GM23338 (cell line): ENCODE measurements around the gene DNAJB8. TPM values are rescaled to one million over a fixed set of nuclear protein-coding genes. Genes with fewer than 3 reads are reported as not detected.

Experiments used
- ATAC-seq: fragments of 200-7000 bp; cut with Tn5 transposase; 3 replicates; pipeline ENCODE4 v1.9.1; 2020
- DNase-seq: peaks from one replicate; pipeline ENCODE4 v3.0.0-alpha.2; 2015; ENCODE audit warnings: low spot score
- H2AFZ ChIP-seq: fragments of 200-600 bp; sonication (generic); 2 replicates; pipeline ENCODE4 v1.8.0; 2016; ENCODE audit warnings: antibody characterized with exemption, mild to moderate bottlenecking, moderate library complexity
- H3F3A ChIP-seq: fragments of 200-600 bp; sonication (generic); replicated peaks from 2 replicates; pipeline ENCODE4 v1.8.0; 2017; ENCODE audit warnings: antibody characterized with exemption, mixed run types, low read depth
- H3K27ac ChIP-seq: fragments of 200-600 bp; sonication (generic); 2 replicates; pipeline ENCODE4 v1.6.1; 2016; ENCODE audit warnings: low read depth
- H3K27me3 ChIP-seq: fragments of 200-600 bp; sonication (generic); 2 replicates; pipeline ENCODE4 v1.8.0; 2016; ENCODE audit warnings: mild to moderate bottlenecking, mixed run types, moderate library complexity; ENCODE audit not compliant: insufficient read depth
- H3K36me3 ChIP-seq: fragments of 200-600 bp; sonication (generic); 2 replicates; pipeline ENCODE4 v1.8.0; 2016; ENCODE audit warnings: mild to moderate bottlenecking; ENCODE audit not compliant: insufficient read depth
- H3K4me1 ChIP-seq: fragments of 200-600 bp; sonication (generic); 2 replicates; pipeline ENCODE4 v1.8.0; 2016; ENCODE audit warnings: mild to moderate bottlenecking, moderate library complexity; ENCODE audit not compliant: insufficient read depth
- H3K4me2 ChIP-seq: fragments of 200-600 bp; sonication (generic); 2 replicates; pipeline ENCODE4 v1.7.1; 2017; ENCODE audit warnings: mixed run types
- H3K4me3 ChIP-seq: fragments of 200-600 bp; sonication (generic); 2 replicates; pipeline ENCODE4 v1.6.1; 2016; ENCODE audit warnings: mixed run types
- H3K79me2 ChIP-seq: fragments of 200-600 bp; sonication (generic); replicated peaks from 2 replicates; pipeline ENCODE4 v1.8.0; 2017; ENCODE audit warnings: mild to moderate bottlenecking; ENCODE audit not compliant: insufficient read depth
- H3K9me2 ChIP-seq: fragments of 200-600 bp; sonication (generic); 2 replicates; pipeline ENCODE4 v1.8.0; 2017; ENCODE audit not compliant: insufficient read depth
- H4K20me1 ChIP-seq: fragments of 200-600 bp; sonication (generic); replicated peaks from 2 replicates; pipeline ENCODE4 v1.8.0; 2017; ENCODE audit warnings: mild to moderate bottlenecking; ENCODE audit not compliant: insufficient read depth
- H3K27ac Mint-ChIP-seq: 2 replicates; pipeline ENCODE4 v1.8.0; 2020; ENCODE audit warnings: inconsistent platforms, mild to moderate bottlenecking, moderate library complexity, mixed read lengths
- H3K27me3 Mint-ChIP-seq: 3 replicates; pipeline ENCODE4 v1.8.0; 2022; ENCODE audit warnings: low read depth, mild to moderate bottlenecking, moderate library complexity, mixed read lengths, inconsistent platforms; ENCODE audit not compliant: insufficient read depth, poor library complexity
- H3K36me3 Mint-ChIP-seq: 3 replicates; pipeline ENCODE4 v1.8.0; 2021; ENCODE audit warnings: low read depth, mild to moderate bottlenecking, inconsistent platforms, moderate library complexity, mixed read lengths
- H3K4me1 Mint-ChIP-seq: 3 replicates; pipeline ENCODE4 v1.8.0; 2020; ENCODE audit warnings: mild to moderate bottlenecking, inconsistent platforms, mixed read lengths
- H3K4me3 Mint-ChIP-seq: 3 replicates; pipeline ENCODE4 v1.8.0; 2021; ENCODE audit warnings: moderate library complexity, mild to moderate bottlenecking, inconsistent platforms, mixed read lengths
- H3K9me3 Mint-ChIP-seq: 3 replicates; pipeline ENCODE4 v1.8.0; 2020; ENCODE audit warnings: moderate library complexity, mild to moderate bottlenecking, inconsistent platforms, mixed read lengths
- CREB1 ChIP-seq: fragments of 250-450 bp; sonication (Bioruptor Pico); IDR thresholded peaks from 2 replicates; pipeline ENCODE4 v1.5.0; 2020; ENCODE audit warnings: low read depth, mild to moderate bottlenecking, moderate library complexity
- CTCF ChIP-seq, 2 experiments: fragments of 200-600 bp in 1 of 2; sonication (generic) in 1 of 2; conservative IDR thresholded peaks; 2 replicates each; pipeline versions ENCODE4 v1.5.1 to v1.6.1; 2016 to 2017; ENCODE audit warnings: antibody characterized with exemption in 2 of 2, low read depth in 2 of 2, mild to moderate bottlenecking in 2 of 2, moderate library complexity in 1 of 2
- ETS1 ChIP-seq: IDR thresholded peaks from 2 replicates; pipeline ENCODE4 v1.6.1; 2016; ENCODE audit warnings: antibody characterized with exemption
- EZH2 ChIP-seq: fragments of 200-600 bp; sonication (generic); IDR thresholded peaks from one replicate; pipeline ENCODE4 v1.8.0; 2017; ENCODE audit warnings: antibody characterized with exemption, mild to moderate bottlenecking, low read depth; ENCODE audit not compliant: unreplicated experiment
- EZH2phosphoT487 ChIP-seq: fragments of 200-600 bp; sonication (generic); IDR thresholded peaks from one replicate; pipeline ENCODE4 v1.8.1; 2018; ENCODE audit warnings: antibody characterized with exemption; ENCODE audit not compliant: unreplicated experiment
- JUNB ChIP-seq: IDR thresholded peaks from one replicate; pipeline ENCODE4 v1.6.1; 2016; ENCODE audit warnings: antibody characterized with exemption; ENCODE audit not compliant: unreplicated experiment
- NANOG ChIP-seq: IDR thresholded peaks from 2 replicates; pipeline ENCODE4 v1.6.1; 2016; ENCODE audit warnings: antibody characterized with exemption, borderline replicate concordance
- POLR2AphosphoS5 ChIP-seq: IDR thresholded peaks from 2 replicates; pipeline ENCODE4 v1.6.1; 2016; ENCODE audit warnings: antibody characterized with exemption, low read depth
- REST ChIP-seq: IDR thresholded peaks from one replicate; pipeline ENCODE4 v1.6.1; 2018; ENCODE audit warnings: antibody characterized with exemption; ENCODE audit not compliant: unreplicated experiment
- STAT1 ChIP-seq: IDR thresholded peaks from one replicate; pipeline ENCODE4 v1.6.1; 2016; ENCODE audit warnings: antibody characterized with exemption; ENCODE audit not compliant: unreplicated experiment
- ZNF114 ChIP-seq: fragments of 250-450 bp; sonication (Bioruptor Pico); IDR thresholded peaks from 2 replicates; pipeline ENCODE4 v1.5.0; 2020; ENCODE audit warnings: mild to moderate bottlenecking, moderate library complexity
- ZNF331 ChIP-seq: fragments of 250-450 bp; sonication (Bioruptor Pico); IDR thresholded peaks from 2 replicates; pipeline ENCODE4 v1.5.0; 2020; ENCODE audit warnings: low read depth, mild to moderate bottlenecking, moderate library complexity
- polyA plus RNA-seq: library from polyadenylated mRNA; unstranded; fragments of >200 nt; fragmentation: Nextera tagmentation; extraction: Ambion mirVana; gene quantifications from 2 replicates; pipeline ENCODE4 v1.2.1, GENCODE V29; 2016
- total RNA-seq: library from RNA; depleted of rRNA; stranded (reverse); fragments of >200 nt; shearing (Covaris generic); gene quantifications from 2 replicates; pipeline ENCODE4 v1.2.3, GENCODE V29; 2014
- TF ChIP-seq, protein P1 (sequence below): fragments of 250-450 bp; sonication (Bioruptor Pico); IDR thresholded peaks from 2 replicates; pipeline ENCODE4 v1.5.0; 2020; ENCODE audit warnings: mild to moderate bottlenecking, moderate library complexity

DNAJB8 gene
- total and polyA plus RNA-seq, 2 experiments from 2014 or later = not detected

DNA sequence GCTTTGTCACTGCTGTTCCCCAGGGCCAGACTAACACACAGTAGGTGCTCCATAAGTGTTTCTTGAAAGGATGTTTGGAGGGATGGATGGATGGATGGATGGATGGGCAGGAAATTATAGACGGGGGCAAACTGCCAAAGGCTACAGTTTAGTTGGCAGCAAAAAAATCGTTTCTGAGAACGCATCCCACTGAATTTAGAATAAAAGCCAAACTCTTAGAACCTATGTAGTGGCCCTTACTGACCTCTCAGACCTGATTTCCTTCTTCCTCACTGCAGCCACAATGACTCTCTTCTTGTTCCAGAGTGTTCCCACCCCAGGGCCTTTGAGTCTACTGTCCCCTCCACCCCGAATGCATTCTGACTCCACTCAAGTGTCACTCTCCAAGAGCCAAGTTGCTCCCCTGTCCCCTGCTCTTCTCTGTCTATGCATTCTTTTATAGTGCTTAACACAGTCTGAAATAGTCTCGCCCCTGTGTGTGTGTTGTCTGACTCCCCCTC is 31.5 kb upstream of the DNAJB8 start:
- peaks cover 4% of the 10 kb centered on the region; the same call in 1 of the 3 replicates for H3K36me3 Mint-ChIP-seq
- peak overlapping the region; percentile 44; the same call in 2 of the 3 replicates for H3K4me3 Mint-ChIP-seq
- peaks cover 62% of the 10 kb centered on the region for H3K27me3 Mint-ChIP-seq
- ATAC-seq (no peak), DNase-seq (no peak)
- peaks cover 18% of the 10 kb centered on the region for H3K4me1 Mint-ChIP-seq
- Histone ChIP-seq H3K27ac (no peak overlapping the region), H3F3A (no peaks in the 10 kb centered on the region), H3K4me3 (no peak overlapping the region), H3K36me3 (no peaks in the 10 kb centered on the region), H2AFZ (no peak overlapping the region), H3K4me1 (peaks cover 12% of the 10 kb centered on the region; the same call in 1 of the 2 replicates), H3K27me3 (peaks cover 66% of the 10 kb centered on the region), H3K79me2 (no peaks in the 10 kb centered on the region), H4K20me1 (peaks cover 9% of the 10 kb centered on the region; the same call in 1 of the 2 replicates), H3K4me2 (no peak overlapping the region), H3K9me2 (no peaks in the 10 kb centered on the region)
- no peaks in the 10 kb centered on the region for H3K9me3 Mint-ChIP-seq
- no peak for TF ChIP-seq JUNB
- TF ChIP-seq CREB1 = no peak
- no peak for TF ChIP-seq NANOG
- TF ChIP-seq ZNF114 = no peak
- no peak for TF ChIP-seq EZH2
- TF ChIP-seq ZNF331 = no peak
- no peak for TF ChIP-seq POLR2AphosphoS5
- TF ChIP-seq, protein P1, sequence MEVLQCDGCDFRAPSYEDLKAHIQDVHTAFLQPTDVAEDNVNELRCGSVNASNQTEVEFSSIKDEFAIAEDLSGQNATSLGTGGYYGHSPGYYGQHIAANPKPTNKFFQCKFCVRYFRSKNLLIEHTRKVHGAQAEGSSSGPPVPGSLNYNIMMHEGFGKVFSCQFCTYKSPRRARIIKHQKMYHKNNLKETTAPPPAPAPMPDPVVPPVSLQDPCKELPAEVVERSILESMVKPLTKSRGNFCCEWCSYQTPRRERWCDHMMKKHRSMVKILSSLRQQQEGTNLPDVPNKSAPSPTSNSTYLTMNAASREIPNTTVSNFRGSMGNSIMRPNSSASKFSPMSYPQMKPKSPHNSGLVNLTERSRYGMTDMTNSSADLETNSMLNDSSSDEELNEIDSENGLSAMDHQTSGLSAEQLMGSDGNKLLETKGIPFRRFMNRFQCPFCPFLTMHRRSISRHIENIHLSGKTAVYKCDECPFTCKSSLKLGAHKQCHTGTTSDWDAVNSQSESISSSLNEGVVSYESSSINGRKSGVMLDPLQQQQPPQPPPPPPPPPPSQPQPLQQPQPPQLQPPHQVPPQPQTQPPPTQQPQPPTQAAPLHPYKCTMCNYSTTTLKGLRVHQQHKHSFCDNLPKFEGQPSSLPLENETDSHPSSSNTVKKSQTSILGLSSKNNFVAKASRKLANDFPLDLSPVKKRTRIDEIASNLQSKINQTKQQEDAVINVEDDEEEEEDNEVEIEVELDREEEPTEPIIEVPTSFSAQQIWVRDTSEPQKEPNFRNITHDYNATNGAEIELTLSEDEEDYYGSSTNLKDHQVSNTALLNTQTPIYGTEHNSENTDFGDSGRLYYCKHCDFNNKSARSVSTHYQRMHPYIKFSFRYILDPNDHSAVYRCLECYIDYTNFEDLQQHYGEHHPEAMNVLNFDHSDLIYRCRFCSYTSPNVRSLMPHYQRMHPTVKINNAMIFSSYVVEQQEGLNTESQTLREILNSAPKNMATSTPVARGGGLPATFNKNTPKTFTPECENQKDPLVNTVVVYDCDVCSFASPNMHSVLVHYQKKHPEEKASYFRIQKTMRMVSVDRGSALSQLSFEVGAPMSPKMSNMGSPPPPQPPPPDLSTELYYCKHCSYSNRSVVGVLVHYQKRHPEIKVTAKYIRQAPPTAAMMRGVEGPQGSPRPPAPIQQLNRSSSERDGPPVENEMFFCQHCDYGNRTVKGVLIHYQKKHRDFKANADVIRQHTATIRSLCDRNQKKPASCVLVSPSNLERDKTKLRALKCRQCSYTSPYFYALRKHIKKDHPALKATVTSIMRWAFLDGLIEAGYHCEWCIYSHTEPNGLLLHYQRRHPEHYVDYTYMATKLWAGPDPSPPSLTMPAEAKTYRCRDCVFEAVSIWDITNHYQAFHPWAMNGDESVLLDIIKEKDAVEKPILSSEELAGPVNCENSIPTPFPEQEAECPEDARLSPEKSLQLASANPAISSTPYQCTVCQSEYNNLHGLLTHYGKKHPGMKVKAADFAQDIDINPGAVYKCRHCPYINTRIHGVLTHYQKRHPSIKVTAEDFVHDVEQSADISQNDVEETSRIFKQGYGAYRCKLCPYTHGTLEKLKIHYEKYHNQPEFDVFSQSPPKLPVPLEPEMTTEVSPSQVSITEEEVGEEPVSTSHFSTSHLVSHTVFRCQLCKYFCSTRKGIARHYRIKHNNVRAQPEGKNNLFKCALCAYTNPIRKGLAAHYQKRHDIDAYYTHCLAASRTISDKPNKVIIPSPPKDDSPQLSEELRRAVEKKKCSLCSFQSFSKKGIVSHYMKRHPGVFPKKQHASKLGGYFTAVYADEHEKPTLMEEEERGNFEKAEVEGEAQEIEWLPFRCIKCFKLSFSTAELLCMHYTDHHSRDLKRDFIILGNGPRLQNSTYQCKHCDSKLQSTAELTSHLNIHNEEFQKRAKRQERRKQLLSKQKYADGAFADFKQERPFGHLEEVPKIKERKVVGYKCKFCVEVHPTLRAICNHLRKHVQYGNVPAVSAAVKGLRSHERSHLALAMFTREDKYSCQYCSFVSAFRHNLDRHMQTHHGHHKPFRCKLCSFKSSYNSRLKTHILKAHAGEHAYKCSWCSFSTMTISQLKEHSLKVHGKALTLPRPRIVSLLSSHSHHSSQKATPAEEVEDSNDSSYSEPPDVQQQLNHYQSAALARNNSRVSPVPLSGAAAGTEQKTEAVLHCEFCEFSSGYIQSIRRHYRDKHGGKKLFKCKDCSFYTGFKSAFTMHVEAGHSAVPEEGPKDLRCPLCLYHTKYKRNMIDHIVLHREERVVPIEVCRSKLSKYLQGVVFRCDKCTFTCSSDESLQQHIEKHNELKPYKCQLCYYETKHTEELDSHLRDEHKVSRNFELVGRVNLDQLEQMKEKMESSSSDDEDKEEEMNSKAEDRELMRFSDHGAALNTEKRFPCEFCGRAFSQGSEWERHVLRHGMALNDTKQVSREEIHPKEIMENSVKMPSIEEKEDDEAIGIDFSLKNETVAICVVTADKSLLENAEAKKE = no peak
- TF ChIP-seq STAT1 = no peak
- TF ChIP-seq EZH2phosphoT487 = no peak
- TF ChIP-seq REST = no peak
- no peak for TF ChIP-seq CTCF (conservative IDR thresholded peaks at IDR 0.05; ENCODE audit: low read depth in 2 of 2)
- TF ChIP-seq ETS1 = no peak
- no peak overlapping the region for H3K27ac Mint-ChIP-seq
